ENCODE results near the gene CHTOP.

The CHTOP gene

GRCh38 chr1:153626904-153627714, 6.8 kb upstream of the CHTOP start, which contains the start of gene S100A13:
Gene S100A13 (minus strand): TSS chr1:153627505. CDS start chr1:153626472, 1,033 bp downstream.
- peak; percentile 97 for DNase-seq
- Histone ChIP-seq H2BK120ac (ENCODE audit: low read depth, low read length) (peak within 1 kb of the TSS; percentile 73), H2BK15ac (ENCODE audit: low read depth, poor library complexity, severe bottlenecking) (peak within 1 kb of the TSS; percentile 91), H3K18ac (ENCODE audit: low read depth in 1 of 2, low read length in 2 of 2) (peak within 1 kb of the TSS; percentile 96), H3K4me2 (ENCODE audit: low read length, poor library complexity, severe bottlenecking) (peak within 1 kb of the TSS; percentile 74), H3K36me3 (ENCODE audit: control insufficient read depth in 1 of 2, insufficient read depth in 2 of 2, low read depth in 1 of 2, low read length in 2 of 2) (peaks cover 15 to 38% of the 10 kb centered on the region in 2 experiments), H3K79me1 (replicated peaks; ENCODE audit: low read length, poor library complexity, severe bottlenecking) (peaks cover 8% of the 10 kb centered on the region), H4K8ac (ENCODE audit: low read length) (peak within 1 kb of the TSS; percentile 88), H2BK5ac (ENCODE audit: low read depth, low read length, poor library complexity, severe bottlenecking) (peak within 1 kb of the TSS; percentile 71), H3K27me3 (ENCODE audit: control insufficient read depth in 1 of 2, insufficient read depth in 1 of 2, low read length in 2 of 2) (no peaks in the 10 kb centered on the region), H2AFZ (ENCODE audit: low read depth, low read length) (peak within 1 kb of the TSS; percentile 57), H2AK5ac (ENCODE audit: low read length, severe bottlenecking) (peak within 1 kb of the TSS; percentile 82), H3K4me3 (ENCODE audit: insufficient read depth in 1 of 2, low read depth in 1 of 2, low read length in 2 of 2) (peak within 1 kb of the TSS; percentile 57 to 88), H3K4ac (ENCODE audit: low read depth in 1 of 2, low read length in 2 of 2) (peak within 1 kb of the TSS; percentile 78 to 97), H3K9me3 (ENCODE audit: control insufficient read depth, low read length) (no peaks in the 10 kb centered on the region), H3K23ac (ENCODE audit: low read length in 2 of 2) (peak within 1 kb of the TSS in 1 of 2 experiments; percentile 84), H4K91ac (ENCODE audit: low read length) (peak within 1 kb of the TSS; percentile 95), H3K4me1 (ENCODE audit: control insufficient read depth, insufficient read depth, low read depth, low read length) (peaks cover 33% of the 10 kb centered on the region), H3K9ac (ENCODE audit: low read length) (peak within 1 kb of the TSS; percentile 96), H3K14ac (ENCODE audit: low read length in 2 of 2) (peak within 1 kb of the TSS in 1 of 2 experiments; percentile 96), H3K27ac (ENCODE audit: low read length, poor library complexity, severe bottlenecking) (peak within 1 kb of the TSS; percentile 97), H2BK12ac (ENCODE audit: low read length in 2 of 2) (peak within 1 kb of the TSS; percentile 81 to 94)
- 0% methylated on average over 21 of the region's 28 CpGs for WGBS

GRCh38 chr1:153627715-153628626, 5.9 kb upstream of the CHTOP start, which contains the start of gene S100A1:
Gene S100A1 (plus strand): TSS chr1:153628434. CDS start chr1:153630522, 2,088 bp downstream.
- peak within 1 kb of the TSS; percentile 29 to 94 for H2BK12ac ChIP-seq (ENCODE audit: low read length in 2 of 2)
- peaks cover 33% of the 10 kb centered on the region for H3K4me1 ChIP-seq (ENCODE audit: control insufficient read depth, insufficient read depth, low read depth, low read length)
- peak within 1 kb of the TSS; percentile 78 to 97 for H3K4ac ChIP-seq (ENCODE audit: low read depth in 1 of 2, low read length in 2 of 2)
- peak within 1 kb of the TSS; percentile 96 for H3K9ac ChIP-seq (ENCODE audit: low read length)
- H2BK15ac ChIP-seq (ENCODE audit: low read depth, poor library complexity, severe bottlenecking): peak within 1 kb of the TSS; percentile 92
- peak within 1 kb of the TSS; percentile 57 for H2AFZ ChIP-seq (ENCODE audit: low read depth, low read length)
- 69% methylated on average over 10 of the region's 10 CpGs for WGBS
- H2BK120ac ChIP-seq (ENCODE audit: low read depth, low read length): peak within 1 kb of the TSS; percentile 73
- H2BK5ac ChIP-seq (ENCODE audit: low read depth, low read length, poor library complexity, severe bottlenecking): peak within 1 kb of the TSS; percentile 51
- peak within 1 kb of the TSS in 1 of 2 experiments; percentile 55 for H3K14ac ChIP-seq (ENCODE audit: low read length in 2 of 2)
- peak within 1 kb of the TSS; percentile 49 for H2AK5ac ChIP-seq (ENCODE audit: low read length, severe bottlenecking)
- peak within 1 kb of the TSS in 1 of 2 experiments; percentile 88 for H3K4me3 ChIP-seq (ENCODE audit: insufficient read depth in 1 of 2, low read depth in 1 of 2, low read length in 2 of 2)
- peak within 1 kb of the TSS; percentile 74 for H3K4me2 ChIP-seq (ENCODE audit: low read length, poor library complexity, severe bottlenecking)
- peak within 1 kb of the TSS; percentile 97 for H3K27ac ChIP-seq (ENCODE audit: low read length, poor library complexity, severe bottlenecking)
- no peak for DNase-seq
- peaks cover 5% of the 10 kb centered on the region for H3K79me1 ChIP-seq (replicated peaks; ENCODE audit: low read length, poor library complexity, severe bottlenecking)
- H4K91ac ChIP-seq (ENCODE audit: low read length): peak within 1 kb of the TSS; percentile 93
- peak within 1 kb of the TSS; percentile 88 for H4K8ac ChIP-seq (ENCODE audit: low read length)
- H3K9me3 ChIP-seq (ENCODE audit: control insufficient read depth, low read length): no peaks in the 10 kb centered on the region
- peaks cover 9 to 34% of the 10 kb centered on the region in 2 experiments for H3K36me3 ChIP-seq (ENCODE audit: control insufficient read depth in 1 of 2, insufficient read depth in 2 of 2, low read depth in 1 of 2, low read length in 2 of 2)
- peak within 1 kb of the TSS; percentile 95 to 96 for H3K18ac ChIP-seq (ENCODE audit: low read depth in 1 of 2, low read length in 2 of 2)
- no peaks in the 10 kb centered on the region for H3K27me3 ChIP-seq (ENCODE audit: control insufficient read depth in 1 of 2, insufficient read depth in 1 of 2, low read length in 2 of 2)
- H3K23ac ChIP-seq (ENCODE audit: low read length in 2 of 2): no peak within 1 kb of the TSS

- Histone ChIP-seq H2BK15ac (ENCODE audit: low read depth, poor library complexity, severe bottlenecking) (peak overlapping the region; percentile 92), H3K9me3 (ENCODE audit: control insufficient read depth, low read length) (no peaks in the 10 kb centered on the region), H3K4me3 (ENCODE audit: insufficient read depth in 1 of 2, low read depth in 1 of 2, low read length in 2 of 2) (no peak overlapping the region), H4K8ac (ENCODE audit: low read length) (peak overlapping the region; percentile 62), H3K4me1 (ENCODE audit: control insufficient read depth, insufficient read depth, low read depth, low read length) (peaks cover 37% of the 10 kb centered on the region), H2BK120ac (ENCODE audit: low read depth, low read length) (no peak overlapping the region), H2AK5ac (ENCODE audit: low read length, severe bottlenecking) (peak overlapping the region; percentile 3), H3K4ac (ENCODE audit: low read depth in 1 of 2, low read length in 2 of 2) (peak overlapping the region; percentile 30 to 59), H2BK5ac (ENCODE audit: low read depth, low read length, poor library complexity, severe bottlenecking) (peak overlapping the region; percentile 51), H2BK12ac (ENCODE audit: low read length in 2 of 2) (peak overlapping the region; percentile 28 to 94), H3K27me3 (ENCODE audit: control insufficient read depth in 1 of 2, insufficient read depth in 1 of 2, low read length in 2 of 2) (no peaks in the 10 kb centered on the region), H3K36me3 (ENCODE audit: control insufficient read depth in 1 of 2, insufficient read depth in 2 of 2, low read depth in 1 of 2, low read length in 2 of 2) (peaks cover 7 to 26% of the 10 kb centered on the region in 2 experiments), H3K79me1 (replicated peaks; ENCODE audit: low read length, poor library complexity, severe bottlenecking) (peaks cover 7% of the 10 kb centered on the region), H4K91ac (ENCODE audit: low read length) (peak overlapping the region; percentile 93), H3K9ac (ENCODE audit: low read length) (no peak overlapping the region), H3K14ac (ENCODE audit: low read length in 2 of 2) (no peak overlapping the region), H3K4me2 (ENCODE audit: low read length, poor library complexity, severe bottlenecking) (no peak overlapping the region), H2AFZ (ENCODE audit: low read depth, low read length) (no peak overlapping the region), H3K27ac (ENCODE audit: low read length, poor library complexity, severe bottlenecking) (no peak overlapping the region), H3K18ac (ENCODE audit: low read depth in 1 of 2, low read length in 2 of 2) (peak overlapping the region in 1 of 2 experiments; percentile 91), H3K23ac (ENCODE audit: low read length in 2 of 2) (no peak overlapping the region)
- DNase-seq: no peak
- WGBS: 86% methylated on average over 6 of the region's 6 CpGs
Observed at GRCh38 chr1:153628638-153629342, 5.1 kb upstream of the CHTOP start.

All from mesenchymal stem cell (in vitro differentiated cells and primary cell).